ENCODE measurements around the gene CHST8.

CHST8 gene

GRCh38 chr19:33628921-33629825 is 7.4 kb downstream of the CHST8 start:
- TF ChIP-seq TCF12 (IDR thresholded peaks at IDR 0.05; ENCODE audit: low read depth) (no peak), EGR1 (IDR thresholded peaks at IDR 0.05) (no peak), NFIC (IDR thresholded peaks at IDR 0.05) (no peak), RAD21 (IDR thresholded peaks at IDR 0.05; ENCODE audit: low read depth) (no peak), YY1 (IDR thresholded peaks at IDR 0.05; ENCODE audit: low read depth) (no peak), ZBTB7A (IDR thresholded peaks at IDR 0.05; ENCODE audit: low read depth) (no peak), CREB1 (IDR thresholded peaks at IDR 0.05; ENCODE audit: low read depth) (no peak), TAF1 (IDR thresholded peaks at IDR 0.05; ENCODE audit: low read depth) (no peak), TEAD4 (IDR thresholded peaks at IDR 0.05) (no peak), EP300 (IDR thresholded peaks at IDR 0.05; ENCODE audit: borderline replicate concordance) (no peak), FOXM1 (IDR thresholded peaks at IDR 0.05; ENCODE audit: borderline replicate concordance, low read depth) (no peak), CEBPB (IDR thresholded peaks at IDR 0.05) (no peak)
- TF ChIP-seq, protein P1, sequence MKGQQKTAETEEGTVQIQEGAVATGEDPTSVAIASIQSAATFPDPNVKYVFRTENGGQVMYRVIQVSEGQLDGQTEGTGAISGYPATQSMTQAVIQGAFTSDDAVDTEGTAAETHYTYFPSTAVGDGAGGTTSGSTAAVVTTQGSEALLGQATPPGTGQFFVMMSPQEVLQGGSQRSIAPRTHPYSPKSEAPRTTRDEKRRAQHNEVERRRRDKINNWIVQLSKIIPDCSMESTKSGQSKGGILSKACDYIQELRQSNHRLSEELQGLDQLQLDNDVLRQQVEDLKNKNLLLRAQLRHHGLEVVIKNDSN (IDR thresholded peaks at IDR 0.05) = no peak
- TF ChIP-seq, protein P2, sequence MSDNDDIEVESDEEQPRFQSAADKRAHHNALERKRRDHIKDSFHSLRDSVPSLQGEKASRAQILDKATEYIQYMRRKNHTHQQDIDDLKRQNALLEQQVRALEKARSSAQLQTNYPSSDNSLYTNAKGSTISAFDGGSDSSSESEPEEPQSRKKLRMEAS (IDR thresholded peaks at IDR 0.05) = no peak
- TF ChIP-seq, protein P3, sequence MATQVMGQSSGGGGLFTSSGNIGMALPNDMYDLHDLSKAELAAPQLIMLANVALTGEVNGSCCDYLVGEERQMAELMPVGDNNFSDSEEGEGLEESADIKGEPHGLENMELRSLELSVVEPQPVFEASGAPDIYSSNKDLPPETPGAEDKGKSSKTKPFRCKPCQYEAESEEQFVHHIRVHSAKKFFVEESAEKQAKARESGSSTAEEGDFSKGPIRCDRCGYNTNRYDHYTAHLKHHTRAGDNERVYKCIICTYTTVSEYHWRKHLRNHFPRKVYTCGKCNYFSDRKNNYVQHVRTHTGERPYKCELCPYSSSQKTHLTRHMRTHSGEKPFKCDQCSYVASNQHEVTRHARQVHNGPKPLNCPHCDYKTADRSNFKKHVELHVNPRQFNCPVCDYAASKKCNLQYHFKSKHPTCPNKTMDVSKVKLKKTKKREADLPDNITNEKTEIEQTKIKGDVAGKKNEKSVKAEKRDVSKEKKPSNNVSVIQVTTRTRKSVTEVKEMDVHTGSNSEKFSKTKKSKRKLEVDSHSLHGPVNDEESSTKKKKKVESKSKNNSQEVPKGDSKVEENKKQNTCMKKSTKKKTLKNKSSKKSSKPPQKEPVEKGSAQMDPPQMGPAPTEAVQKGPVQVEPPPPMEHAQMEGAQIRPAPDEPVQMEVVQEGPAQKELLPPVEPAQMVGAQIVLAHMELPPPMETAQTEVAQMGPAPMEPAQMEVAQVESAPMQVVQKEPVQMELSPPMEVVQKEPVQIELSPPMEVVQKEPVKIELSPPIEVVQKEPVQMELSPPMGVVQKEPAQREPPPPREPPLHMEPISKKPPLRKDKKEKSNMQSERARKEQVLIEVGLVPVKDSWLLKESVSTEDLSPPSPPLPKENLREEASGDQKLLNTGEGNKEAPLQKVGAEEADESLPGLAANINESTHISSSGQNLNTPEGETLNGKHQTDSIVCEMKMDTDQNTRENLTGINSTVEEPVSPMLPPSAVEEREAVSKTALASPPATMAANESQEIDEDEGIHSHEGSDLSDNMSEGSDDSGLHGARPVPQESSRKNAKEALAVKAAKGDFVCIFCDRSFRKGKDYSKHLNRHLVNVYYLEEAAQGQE (IDR thresholded peaks at IDR 0.05; ENCODE audit: low read depth) = no peak

DNA sequence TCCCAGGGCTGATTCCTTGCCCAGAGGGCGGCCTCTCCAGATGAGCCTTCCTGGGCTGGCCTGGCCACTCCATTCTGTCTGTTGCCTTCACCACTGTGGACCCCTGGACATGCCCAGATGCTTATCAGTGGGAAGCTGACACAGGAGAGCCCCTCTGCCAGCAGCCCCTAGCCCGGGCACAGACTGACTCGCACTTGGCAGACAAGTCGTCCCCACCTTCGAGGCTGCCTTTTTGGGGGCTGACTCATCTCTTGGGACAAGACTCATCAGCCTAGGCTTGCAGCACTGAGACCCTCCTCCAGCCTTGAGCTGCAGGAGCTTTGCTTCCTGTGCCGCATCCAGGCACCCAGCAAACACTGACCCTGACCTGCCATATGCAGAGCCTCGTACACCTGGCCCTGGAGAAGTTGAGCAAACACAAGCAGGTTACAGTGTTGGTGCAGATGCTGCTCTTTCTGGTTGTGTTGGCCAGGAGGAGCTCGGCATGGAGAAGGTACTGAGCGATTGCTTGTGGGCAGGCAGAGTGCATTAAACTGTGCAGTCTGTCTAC is 8.1 kb downstream of the CHST8 start:
- TF ChIP-seq ZBTB7A (IDR thresholded peaks at IDR 0.05; ENCODE audit: low read depth) (no peak), NFIC (IDR thresholded peaks at IDR 0.05) (no peak), TCF12 (IDR thresholded peaks at IDR 0.05; ENCODE audit: low read depth) (no peak), EP300 (IDR thresholded peaks at IDR 0.05; ENCODE audit: borderline replicate concordance) (no peak), CREB1 (IDR thresholded peaks at IDR 0.05; ENCODE audit: low read depth) (no peak), EGR1 (IDR thresholded peaks at IDR 0.05) (no peak), CEBPB (IDR thresholded peaks at IDR 0.05) (no peak), FOXM1 (IDR thresholded peaks at IDR 0.05; ENCODE audit: borderline replicate concordance, low read depth) (no peak), TEAD4 (IDR thresholded peaks at IDR 0.05) (no peak), TAF1 (IDR thresholded peaks at IDR 0.05; ENCODE audit: low read depth) (no peak), YY1 (IDR thresholded peaks at IDR 0.05; ENCODE audit: low read depth) (no peak), RAD21 (IDR thresholded peaks at IDR 0.05; ENCODE audit: low read depth) (no peak)
- TF ChIP-seq, protein P3 (IDR thresholded peaks at IDR 0.05; ENCODE audit: low read depth) = no peak
- TF ChIP-seq, protein P2 (IDR thresholded peaks at IDR 0.05) = no peak

DNA sequence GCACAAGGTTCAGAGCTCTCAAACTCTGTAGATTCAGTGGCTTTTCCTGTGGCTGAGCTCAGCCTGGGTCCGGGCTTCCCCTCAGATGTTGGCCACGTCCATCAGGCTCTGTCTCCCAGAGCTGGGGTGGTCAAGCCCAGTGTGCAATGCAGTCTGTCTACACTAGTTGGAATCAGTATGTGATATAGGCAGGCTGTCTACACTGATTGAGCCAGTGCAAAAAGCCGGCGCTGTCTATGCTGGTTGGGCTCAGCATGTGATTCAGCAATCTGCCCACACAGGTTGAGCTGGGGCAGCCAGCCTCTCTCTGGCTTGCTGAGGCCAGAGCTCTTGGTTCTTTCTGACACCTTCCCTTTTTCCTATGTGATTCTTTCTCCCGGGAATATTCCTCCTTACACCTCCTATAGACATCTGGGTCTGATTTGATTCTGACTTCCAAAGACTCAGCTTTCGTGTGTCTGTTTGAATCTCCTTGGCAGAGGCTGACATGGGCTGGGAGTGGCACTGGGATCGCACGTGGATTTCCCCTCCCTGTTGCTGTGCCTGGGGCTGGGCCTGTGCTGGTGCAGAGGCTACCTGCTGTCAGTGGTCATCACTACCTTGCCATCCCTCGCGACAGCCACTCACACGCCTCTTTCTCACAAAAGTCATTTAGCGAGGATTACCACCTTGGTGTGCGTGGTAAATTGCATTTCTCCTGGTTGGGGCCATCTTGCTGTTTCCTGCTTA is 9.3 kb downstream of the CHST8 start:
- TF ChIP-seq EGR1 (IDR thresholded peaks at IDR 0.05) = no peak
- TF ChIP-seq EP300 (IDR thresholded peaks at IDR 0.05; ENCODE audit: borderline replicate concordance) = no peak
- no peak for TF ChIP-seq CEBPB (IDR thresholded peaks at IDR 0.05)

GRCh38 chr19:33631609-33631973 is 9.8 kb downstream of the CHST8 start:
- TF ChIP-seq, protein P3 (IDR thresholded peaks at IDR 0.05; ENCODE audit: low read depth) = no peak
- TF ChIP-seq EP300 (IDR thresholded peaks at IDR 0.05; ENCODE audit: borderline replicate concordance) (no peak), EGR1 (IDR thresholded peaks at IDR 0.05) (no peak), YY1 (IDR thresholded peaks at IDR 0.05; ENCODE audit: low read depth) (no peak)
